H1 (cell line): ENCODE results near the gene CDKN2C. TPM values are rescaled to one million over a fixed set of nuclear protein-coding genes. Genes with fewer than 3 reads are reported as not detected.

ENCODE experiments used
- CTCF ChIA-PET: fragments of 300-600 bp; sonication (Branson Sonifier 250); formaldehyde crosslinking; loops from one replicate; lab custom pipeline; 2021; ENCODE audit not compliant: partially characterized antibody; lab: Charles Lee
- POLR2A ChIA-PET: fragments of 300-600 bp; sonication (Branson Sonifier 250); formaldehyde crosslinking; loops from one replicate; lab custom pipeline; 2021; ENCODE audit warnings: inconsistent platforms; ENCODE audit not compliant: partially characterized antibody; lab: Charles Lee
- DNase-seq, 2 experiments: peaks; one replicate each; pipeline versions ENCODE4 v3.0.0 to v3.0.0-alpha.2; 2010 to 2022; ENCODE audit warnings: low spot score in 2 of 2, low read depth in 1 of 2, mixed read lengths in 1 of 2
- FAIRE-seq: peaks from 2 replicates; lab custom pipeline; 2011; peaks lifted over from hg19 to GRCh38; lab: Jason Lieb, UNC
- H2AFZ ChIP-seq: 2 replicates; pipeline ENCODE4 v1.8.1; 2012; ENCODE audit warnings: low read length, inconsistent platforms
- H2AK5ac ChIP-seq: 2 replicates; pipeline ENCODE4 v1.6.1; 2013; ENCODE audit warnings: low read depth, low read length
- H2BK120ac ChIP-seq: replicated peaks from 2 replicates; pipeline ENCODE3; 2013; ENCODE audit warnings: low read depth, low read length, inconsistent platforms
- H2BK12ac ChIP-seq: 2 replicates; pipeline ENCODE4 v1.6.1; 2013; ENCODE audit warnings: low read depth, low read length
- H2BK15ac ChIP-seq: 2 replicates; pipeline ENCODE4 v1.6.1; 2013; ENCODE audit warnings: low read length
- H2BK20ac ChIP-seq: 2 replicates; pipeline ENCODE4 v1.6.1; 2013; ENCODE audit warnings: low read length
- H2BK5ac ChIP-seq: 2 replicates; pipeline ENCODE4 v1.6.1; 2013; ENCODE audit warnings: low read depth, low read length
- H3K14ac ChIP-seq: 2 replicates; pipeline ENCODE4 v1.6.1; 2013; ENCODE audit warnings: inconsistent platforms; ENCODE audit not compliant: insufficient read length
- H3K18ac ChIP-seq: 2 replicates; pipeline ENCODE4 v1.6.1; 2013; ENCODE audit warnings: low read length; ENCODE audit errors: extremely low read depth
- H3K23ac ChIP-seq: 2 replicates; pipeline ENCODE4 v1.6.1; 2013; ENCODE audit warnings: inconsistent platforms; ENCODE audit not compliant: insufficient read length
- H3K23me2 ChIP-seq: 2 replicates; pipeline ENCODE4 v1.6.1; 2013; ENCODE audit warnings: low read depth, low read length
- H3K27ac ChIP-seq: 2 replicates; pipeline ENCODE4 v1.6.1; 2011; ENCODE audit warnings: low read depth, low read length, inconsistent platforms
- H3K27me3 ChIP-seq, 4 experiments: replicated peaks in 1 of 4; 1 replicate in 1 of 4; 2 replicates in 3 of 4; pipeline versions ENCODE4 v1.6.1 to v1.8.1; 2011 to 2013; ENCODE audit warnings: low read length in 3 of 4, mild to moderate bottlenecking in 3 of 4, inconsistent platforms in 2 of 4, mixed read lengths in 2 of 4, moderate library complexity in 1 of 4; ENCODE audit not compliant: control insufficient read depth in 3 of 4, insufficient read depth in 3 of 4; ENCODE audit errors: extremely low read depth in 1 of 4
- H3K36me3 ChIP-seq, 4 experiments: 2 replicates each; pipeline versions ENCODE4 v1.6.1 to v1.8.1; 2011 to 2013; ENCODE audit warnings: mild to moderate bottlenecking in 4 of 4, low read length in 3 of 4, moderate library complexity in 2 of 4, control low read depth in 1 of 4, inconsistent platforms in 1 of 4; ENCODE audit not compliant: insufficient read depth in 4 of 4, control insufficient read depth in 2 of 4
- H3K4ac ChIP-seq: replicated peaks from 2 replicates; pipeline ENCODE3; 2013; ENCODE audit warnings: low read length, low read depth, mixed read lengths, inconsistent platforms; ENCODE audit not compliant: insufficient read length
- H3K4me1 ChIP-seq, 4 experiments: replicated peaks in 1 of 4; 1 replicate in 1 of 4; 2 replicates in 3 of 4; pipeline versions ENCODE4 v1.6.1 to v1.8.1; 2011 to 2013; ENCODE audit warnings: low read length in 3 of 4, inconsistent platforms in 2 of 4, mixed read lengths in 1 of 4; ENCODE audit not compliant: insufficient read depth in 4 of 4, control insufficient read depth in 3 of 4
- H3K4me2 ChIP-seq, 2 experiments: 2 replicates each; pipeline versions ENCODE4 v1.6.1 to v1.8.1; 2011 to 2013; ENCODE audit warnings: low read depth in 2 of 2, low read length in 2 of 2, control low read depth in 1 of 2, inconsistent platforms in 1 of 2, mild to moderate bottlenecking in 1 of 2; ENCODE audit not compliant: insufficient read depth in 1 of 2
- H3K4me3 ChIP-seq, 4 experiments: fragments of 200-600, 300-600 bp in 1 of 4; sonication (generic), shearing (Covaris generic), sonication (Bioruptor Twin) in 1 of 4; 2 replicates each; pipeline versions ENCODE4 v1.5.1 to v1.8.1; 2011 to 2016; ENCODE audit warnings: low read length in 4 of 4, low read depth in 3 of 4, control low read depth in 2 of 4, inconsistent platforms in 2 of 4, mild to moderate bottlenecking in 2 of 4, mixed read lengths in 1 of 4, moderate library complexity in 1 of 4; ENCODE audit not compliant: insufficient read depth in 2 of 4; ENCODE audit errors: extremely low read depth in 1 of 4
- H3K56ac ChIP-seq: replicated peaks from 2 replicates; pipeline ENCODE3; 2013; ENCODE audit warnings: low read depth, mild to moderate bottlenecking, mixed read lengths, low read length, inconsistent platforms; ENCODE audit not compliant: insufficient read length
- H3K79me1 ChIP-seq: 2 replicates; pipeline ENCODE4 v1.6.1; 2013; ENCODE audit warnings: low read depth, low read length, control low read depth
- H3K79me2 ChIP-seq, 2 experiments: 2 replicates each; pipeline versions ENCODE4 v1.6.1 to v1.8.1; 2012 to 2013; ENCODE audit warnings: low read length in 2 of 2, mild to moderate bottlenecking in 2 of 2, inconsistent platforms in 1 of 2; ENCODE audit not compliant: insufficient read depth in 2 of 2, control insufficient read depth in 1 of 2
- H3K9ac ChIP-seq, 4 experiments: replicated peaks in 1 of 4; 1 replicate in 1 of 4; 2 replicates in 3 of 4; pipeline versions ENCODE4 v1.6.1 to v1.8.1; 2011 to 2013; ENCODE audit warnings: low read depth in 3 of 4, low read length in 3 of 4, control low read depth in 2 of 4, mild to moderate bottlenecking in 2 of 4, moderate library complexity in 2 of 4, inconsistent platforms in 1 of 4; ENCODE audit errors: extremely low read depth in 1 of 4
- H3K9me3 ChIP-seq, 2 experiments: 2 replicates each; pipeline versions ENCODE4 v1.6.1 to v1.8.1; 2012 to 2013; ENCODE audit warnings: mild to moderate bottlenecking in 2 of 2, moderate library complexity in 2 of 2, control low read depth in 1 of 2, inconsistent platforms in 1 of 2, low read depth in 1 of 2, low read length in 1 of 2, mixed read lengths in 1 of 2; ENCODE audit not compliant: insufficient read depth in 2 of 2
- H4K20me1 ChIP-seq, 2 experiments: replicated peaks in 1 of 2; 2 replicates each; pipeline versions ENCODE3 to v1.8.1; 2011 to 2013; ENCODE audit warnings: inconsistent platforms in 2 of 2, low read length in 2 of 2, mild to moderate bottlenecking in 1 of 2; ENCODE audit not compliant: insufficient read depth in 2 of 2, control insufficient read depth in 1 of 2
- H4K5ac ChIP-seq: 2 replicates; pipeline ENCODE4 v1.6.1; 2013; ENCODE audit warnings: low read length, low read depth, mixed read lengths, inconsistent platforms; ENCODE audit not compliant: insufficient read length
- H4K8ac ChIP-seq: 2 replicates; pipeline ENCODE4 v1.8.0; 2013; ENCODE audit warnings: mild to moderate bottlenecking, moderate library complexity, low read length, inconsistent platforms; ENCODE audit not compliant: insufficient read depth; ENCODE audit errors: extremely low read depth
- H4K91ac ChIP-seq: replicated peaks from 2 replicates; pipeline ENCODE3; 2013; ENCODE audit warnings: low read length, mixed read lengths, inconsistent platforms; ENCODE audit not compliant: insufficient read length
- BRCA1 ChIP-seq: IDR thresholded peaks from 2 replicates; pipeline ENCODE4 v1.6.1; 2012; ENCODE audit warnings: low read depth, low read length, improper control_type of control experiment
- CBX5 ChIP-seq: fragments of 300-800, 300-1000 bp; sonication (generic); IDR thresholded peaks from 2 replicates; pipeline ENCODE4 v1.7.1; 2016; ENCODE audit warnings: antibody characterized with exemption, low read length, low read depth
- CEBPB ChIP-seq: IDR thresholded peaks from 2 replicates; pipeline ENCODE4 v1.6.1; 2012; ENCODE audit warnings: low read depth, low read length
- EZH2 ChIP-seq: fragments of 200-600 bp; sonication (generic); IDR thresholded peaks from 2 replicates; pipeline ENCODE4 v1.7.1; 2012; ENCODE audit warnings: low read depth, mild to moderate bottlenecking, moderate library complexity, low read length, inconsistent platforms; ENCODE audit not compliant: severe bottlenecking
- GTF2F1 ChIP-seq: IDR thresholded peaks from 2 replicates; pipeline ENCODE4 v1.6.1; 2012; ENCODE audit warnings: low read depth, low read length, improper control_type of control experiment, borderline replicate concordance
- MAFK ChIP-seq: IDR thresholded peaks from 2 replicates; pipeline ENCODE4 v1.6.1; 2012; ENCODE audit warnings: low read depth, mild to moderate bottlenecking, improper control_type of control experiment, low read length
- POLR2AphosphoS5 ChIP-seq: IDR thresholded peaks from 2 replicates; pipeline ENCODE4 v1.6.1; 2011; ENCODE audit warnings: low read depth, low read length
- POU5F1 ChIP-seq: IDR thresholded peaks from 2 replicates; pipeline ENCODE4 v1.6.1; 2011; ENCODE audit warnings: low read depth, mild to moderate bottlenecking, low read length, moderate library complexity
- RNF2 ChIP-seq: fragments of 200-900, 300-1000 bp; sonication (generic); IDR thresholded peaks from 2 replicates; pipeline ENCODE4 v1.7.1; 2016; ENCODE audit warnings: borderline replicate concordance, low read depth, mild to moderate bottlenecking, antibody characterized with exemption, low read length; ENCODE audit not compliant: poor library complexity, severe bottlenecking; ENCODE audit errors: missing control alignments
- SAP30 ChIP-seq: fragments of 300-600 bp; sonication (generic); IDR thresholded peaks from 2 replicates; pipeline ENCODE4 v1.7.1; 2012; ENCODE audit warnings: low read length, moderate library complexity, mild to moderate bottlenecking, inconsistent platforms; ENCODE audit not compliant: insufficient read depth, insufficient replicate concordance
- SIX5 ChIP-seq: IDR thresholded peaks from 2 replicates; pipeline ENCODE4 v1.6.1; 2011; ENCODE audit warnings: mild to moderate bottlenecking, low read depth, low read length
- WGBS, 2 experiments: shearing (Covaris generic) in 1 of 2; methylation state at CpG; one replicate each; pipeline versions ENCODE4 v1.1.6 to v1.1.7; 2013 to 2015; ENCODE audit warnings: low lambda C conversion rate in 2 of 2, mixed read lengths in 2 of 2, inconsistent platforms in 1 of 2, low coverage in 1 of 2, missing lambda C conversion rate in 1 of 2; ENCODE audit not compliant: insufficient replicate concordance in 2 of 2, insufficient coverage in 1 of 2, insufficient read length in 1 of 2; ENCODE audit errors: extremely low coverage in 1 of 2, missing lambda C conversion rate in 1 of 2; 5-methylcytosine and 5-hydroxymethylcytosine counted together
- polyA plus RNA-seq, 7 experiments: library from polyadenylated mRNA; depleted of rRNA in 3 of 7; stranded (reverse) in 5 of 7; unstranded in 2 of 7; fragments of >200 nt in 5 of 7; fragments of 200-250 nt in 2 of 7; gene quantifications; 1 replicate in 5 of 7; 2 replicates in 1 of 7; 4 replicates in 1 of 7; pipeline versions ENCODE4 v1.2.1 to v1.2.3, GENCODE V29; 2011 to 2013; ENCODE audit warnings: missing spikeins in 2 of 7, mixed read lengths in 2 of 7
- total RNA-seq: library from RNA; stranded (reverse); fragmentation: NEBNext Ultra II Directional; extraction: Animal tissue kit (Norgen Biotek cat#: 25700); gene quantifications from 2 replicates; pipeline ENCODE4 v1.2.1, GENCODE V29; 2021
- TF ChIP-seq, protein P1 (sequence below): IDR thresholded peaks from 2 replicates; pipeline ENCODE4 v1.6.1; 2012; ENCODE audit warnings: inconsistent platforms

Gene CDKN2C
- total and polyA plus RNA-seq, 2 of the 8 experiments (the other 6 are each of a cell fraction or from before 2014, with no cell fraction given): not detected

DNA sequence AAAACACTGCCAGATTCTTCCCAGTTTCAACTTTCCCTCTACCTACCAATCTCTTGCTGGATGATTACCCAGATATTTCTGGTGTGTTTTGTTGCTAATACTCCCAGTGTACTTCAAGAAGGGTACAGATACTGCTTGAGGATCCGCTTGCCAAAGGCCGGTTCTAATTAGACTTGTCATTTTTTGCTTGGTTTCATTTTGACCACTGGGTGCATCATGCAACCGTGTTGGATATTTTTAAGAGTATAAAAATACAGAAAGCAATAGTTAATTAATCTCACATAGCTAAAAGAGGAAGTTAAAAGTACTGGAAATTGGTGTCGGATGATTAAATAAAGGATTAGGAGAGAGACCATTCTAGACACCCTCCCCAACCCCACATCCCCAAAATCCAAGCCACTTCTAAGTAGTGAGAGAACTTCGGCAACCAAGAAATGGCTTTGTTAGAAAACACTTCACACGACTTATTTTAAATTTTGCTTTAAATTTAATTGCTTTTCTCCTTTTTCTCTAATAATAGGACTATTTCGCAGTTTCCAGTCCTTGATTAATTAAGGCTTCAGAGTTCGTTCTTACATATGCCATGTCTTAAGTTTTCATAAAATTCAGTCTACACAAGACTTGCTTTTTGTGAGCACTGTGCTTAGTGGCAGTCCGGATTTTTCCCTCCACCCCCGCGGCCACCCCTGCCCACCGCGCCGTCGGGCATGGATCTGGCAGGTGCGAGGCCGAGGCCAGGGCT, 2.5 kb upstream of the CDKN2C start:
- no peaks in the 10 kb centered on the region; a peak in 1 of 8 replicates for H3K36me3 ChIP-seq
- H2AFZ ChIP-seq: no peak overlapping the region
- H3K9ac ChIP-seq: no peak overlapping the region
- H3K23me2 ChIP-seq: peaks cover 10% of the 10 kb centered on the region; the same call in 1 of the 2 replicates
- ChIA-PET CTCF (interaction anchor here (0.8 to 2.6 kb wide), 3 partner anchors 17 to 67 kb away, joined by 3 to 18 read pairs (median 5); no protein-coding TSS in a partner anchor), POLR2A (interaction anchor here (0.7 to 1.9 kb wide), 3 partner anchors 8 to 11 kb away, joined by 3 to 7 read pairs (median 3); partner anchors contain the start of gene FAF1)
- H4K8ac ChIP-seq: no peak overlapping the region
- FAIRE-seq: no peak
- H2BK20ac ChIP-seq: no peak overlapping the region
- H3K27me3 ChIP-seq: peaks cover 34 to 65% (median 50%) of the 10 kb centered on the region in 4 experiments
- no peaks in the 10 kb centered on the region for H3K79me1 ChIP-seq
- H3K79me2 ChIP-seq: no peaks in the 10 kb centered on the region
- WGBS, 2 experiments: 23% methylated on average over 17 of the region's 17 CpGs; no CpG with 5 or more reads in 1 of the 2 experiments
- no peak overlapping the region for H2AK5ac ChIP-seq
- H2BK12ac ChIP-seq: no peak overlapping the region
- H3K4me3 ChIP-seq: peak overlapping the region in 2 of 4 experiments; percentile 49 to 66; a peak in 3 of 8 replicates
- no peak overlapping the region for H3K4ac ChIP-seq
- peak overlapping the region; percentile 97 to 99; a peak in 3 of 4 replicates for H3K4me2 ChIP-seq
- no peak overlapping the region for H3K27ac ChIP-seq
- no peak overlapping the region for H4K5ac ChIP-seq
- H4K91ac ChIP-seq: no peak overlapping the region
- H3K23ac ChIP-seq: no peak overlapping the region
- no peak for DNase-seq
- no peak overlapping the region for H2BK120ac ChIP-seq
- H3K14ac ChIP-seq: no peak overlapping the region
- H2BK15ac ChIP-seq: no peak overlapping the region
- H2BK5ac ChIP-seq: no peak overlapping the region
- H3K18ac ChIP-seq: no peak overlapping the region
- H3K4me1 ChIP-seq: peaks cover 6 to 12% (median 9%) of the 10 kb centered on the region in 4 experiments
- H3K9me3 ChIP-seq: no peaks in the 10 kb centered on the region
- H4K20me1 ChIP-seq: peaks cover 5 to 13% of the 10 kb centered on the region in 2 experiments
- no peak overlapping the region for H3K56ac ChIP-seq
- no peak for TF ChIP-seq RNF2
- TF ChIP-seq CBX5: no peak
- TF ChIP-seq POU5F1: no peak
- TF ChIP-seq SIX5: no peak
- TF ChIP-seq POLR2AphosphoS5: no peak
- TF ChIP-seq, protein P1, sequence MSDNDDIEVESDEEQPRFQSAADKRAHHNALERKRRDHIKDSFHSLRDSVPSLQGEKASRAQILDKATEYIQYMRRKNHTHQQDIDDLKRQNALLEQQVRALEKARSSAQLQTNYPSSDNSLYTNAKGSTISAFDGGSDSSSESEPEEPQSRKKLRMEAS: peak; percentile 86
- peak; percentile 46 for TF ChIP-seq EZH2
- no peak for TF ChIP-seq GTF2F1
- TF ChIP-seq CEBPB: no peak
- TF ChIP-seq BRCA1: no peak
- TF ChIP-seq SAP30: no peak
- TF ChIP-seq MAFK: no peak
